Measurements from ENCODE around the gene SLC36A1.
"Not testable (repeated sequence)": the region's sequence is repeated elsewhere in the genome, so short reads cannot be mapped to it uniquely, and the experiment has no call there.

SLC36A1 gene

GRCh38 chr5:151483647-151484046 lies 36.2 kb downstream of the SLC36A1 start:
- DNase-seq (ENCODE audit: low read depth in 2 of 2): no peak

GRCh38 chr5:151487544-151487943 lies 40.1 kb downstream of the SLC36A1 start:
- DNase-seq (ENCODE audit: low read depth in 2 of 2): no peak

GRCh38 chr5:151490627-151491026 lies 43.2 kb downstream of the SLC36A1 start:
- no peak for DNase-seq (ENCODE audit: low read depth in 2 of 2)

- no peak for DNase-seq (ENCODE audit: low read depth in 2 of 2)
Measured at GRCh38 chr5:151491062-151491461, 43.7 kb downstream of the SLC36A1 start.

GRCh38 chr5:151492729-151493128 lies 45.3 kb downstream of the SLC36A1 start:
- peak in 1 of 2 donors; percentile 8 for DNase-seq (ENCODE audit: low read depth in 2 of 2)

- DNase-seq (ENCODE audit: low read depth in 2 of 2): no peak
Measured at GRCh38 chr5:151493665-151494064, 46.3 kb downstream of the SLC36A1 start.

- DNase-seq (ENCODE audit: low read depth in 2 of 2): no peak
Measured at GRCh38 chr5:151495320-151495719, 47.9 kb downstream of the SLC36A1 start.

- no peak for DNase-seq (ENCODE audit: low read depth in 2 of 2)
Measured at GRCh38 chr5:151496041-151496484, 48.7 kb downstream of the SLC36A1 start.

- no peak for DNase-seq (ENCODE audit: low read depth in 2 of 2)
Measured at GRCh38 chr5:151497391-151498002, 50.1 kb downstream of the SLC36A1 start.

GRCh38 chr5:151498395-151499155 lies 51.2 kb downstream of the SLC36A1 start:
- no peak for DNase-seq (ENCODE audit: low read depth in 2 of 2)

- no peak for DNase-seq (ENCODE audit: low read depth in 2 of 2)
Measured at GRCh38 chr5:151499501-151500035, 52.2 kb downstream of the SLC36A1 start.

GRCh38 chr5:151504006-151504405 lies 56.6 kb downstream of the SLC36A1 start:
- no peak for DNase-seq (ENCODE audit: low read depth in 2 of 2)

GRCh38 chr5:151508308-151508707 lies 60.9 kb downstream of the SLC36A1 start:
- not testable (repeated sequence) for DNase-seq (ENCODE audit: low read depth in 2 of 2)

GRCh38 chr5:151509231-151509630 lies 61.8 kb downstream of the SLC36A1 start:
- DNase-seq (ENCODE audit: low read depth in 2 of 2): no peak

GRCh38 chr5:151509836-151510235 lies 62.4 kb downstream of the SLC36A1 start:
- no peak for DNase-seq (ENCODE audit: low read depth in 2 of 2)

GRCh38 chr5:151517122-151517920 lies 69.9 kb downstream of the SLC36A1 start:
- DNase-seq (ENCODE audit: low read depth in 2 of 2): no peak

- no peak for DNase-seq (ENCODE audit: low read depth in 2 of 2)
Measured at GRCh38 chr5:151520294-151520693, 72.9 kb downstream of the SLC36A1 start.

- DNase-seq (ENCODE audit: low read depth in 2 of 2): no peak
Measured at GRCh38 chr5:151522226-151522625, 74.8 kb downstream of the SLC36A1 start.

- peak in 1 of 2 donors; percentile 15 for DNase-seq (ENCODE audit: low read depth in 2 of 2)
Measured at GRCh38 chr5:151523335-151523734, 75.9 kb downstream of the SLC36A1 start.

GRCh38 chr5:151528153-151528552 lies 80.8 kb downstream of the SLC36A1 start:
- DNase-seq (ENCODE audit: low read depth in 2 of 2): no peak

GRCh38 chr5:151528996-151529395 lies 81.6 kb downstream of the SLC36A1 start:
- no peak for DNase-seq (ENCODE audit: low read depth in 2 of 2)

GRCh38 chr5:151531581-151531980 lies 84.2 kb downstream of the SLC36A1 start:
- DNase-seq (ENCODE audit: low read depth in 2 of 2): no peak

Data from stimulated activated CD8-positive, alpha-beta memory T cell treated with anti-CD3 and anti-CD28 coated beads, Interleukin-15, amount 100 ng/mL, for 48 hours (primary cell).